Activated T-helper 2 cell treated with anti-CD3 and anti-CD28 coated beads, Interferon-gamma antibody, Interleukin-2, Interleukin-4, amounts not matched to agents 10 μg/mL and 5 μg/mL and 100 μg/mL, durations not matched to agents 14 hours and 24 hours and 36 hours (primary cell): ENCODE results near the gene CNTLN. TPM values are rescaled to one million over a fixed set of nuclear protein-coding genes. Genes with fewer than 3 reads are reported as not detected.
"Not testable (repeated sequence)": the region's sequence is repeated elsewhere in the genome, so short reads cannot be mapped to it uniquely, and the experiment has no call there.

Source experiments
- DNase-seq: peaks from one replicate; pipeline ENCODE4 v3.0.0; 2021; ENCODE audit warnings: low spot score
- H3K27ac Mint-ChIP-seq: one replicate; pipeline ENCODE4 v1.8.0; 2021; ENCODE audit warnings: mixed read lengths
- H3K27me3 Mint-ChIP-seq: one replicate; pipeline ENCODE4 v1.8.0; 2021; ENCODE audit warnings: low read depth, mixed read lengths
- H3K36me3 Mint-ChIP-seq: one replicate; pipeline ENCODE4 v1.8.0; 2021; ENCODE audit warnings: low read depth, mixed read lengths
- H3K4me1 Mint-ChIP-seq: one replicate; pipeline ENCODE4 v1.8.0; 2021; ENCODE audit warnings: low read depth, mixed read lengths
- H3K4me3 Mint-ChIP-seq: one replicate; pipeline ENCODE4 v1.8.0; 2021; ENCODE audit warnings: low read depth, mild to moderate bottlenecking, moderate library complexity, mixed read lengths
- H3K9me3 Mint-ChIP-seq: one replicate; pipeline ENCODE4 v1.8.0; 2021; ENCODE audit warnings: mixed read lengths
- intact Hi-C: fragments of 100-400 bp; cut with micrococcal nuclease; formaldehyde crosslinking; loops from one replicate; pipeline ENCODE4 v1.15.1; 2023
- total RNA-seq: library from RNA; stranded (reverse); gene quantifications from 2 replicates; pipeline ENCODE4 v1.2.3, GENCODE V29; 2022

CNTLN gene
- total RNA-seq, 1 donor from 2014 or later: 1.6 TPM

DNA sequence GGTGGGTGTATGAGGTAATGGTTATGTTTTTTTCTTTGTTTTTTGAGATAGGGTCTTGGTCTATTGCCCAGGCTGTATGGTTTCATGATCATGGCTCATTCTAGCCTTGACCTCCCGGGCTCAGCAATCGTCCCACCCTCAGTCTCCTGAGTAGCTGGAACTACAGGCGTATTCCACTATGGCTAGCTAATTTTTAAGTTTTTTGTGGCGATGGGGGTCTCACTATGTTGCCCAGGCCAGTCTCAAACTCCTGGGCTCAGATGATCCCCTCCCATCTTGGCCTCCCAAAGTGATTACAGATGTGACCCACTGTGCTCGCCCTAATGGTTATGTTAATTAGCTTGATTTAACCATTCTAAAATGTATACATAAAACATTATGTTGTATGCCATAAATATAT is 5.6 kb downstream of the CNTLN start:
- intact Hi-C loops: no loop called here
- DNase-seq: no peak
- Mint-ChIP-seq H3K9me3 (peaks cover 17% of the 10 kb centered on the region), H3K4me3 (no peak overlapping the region), H3K36me3 (no peaks in the 10 kb centered on the region), H3K4me1 (no peaks in the 10 kb centered on the region), H3K27ac (no peak overlapping the region), H3K27me3 (peaks cover 2% of the 10 kb centered on the region)

DNA sequence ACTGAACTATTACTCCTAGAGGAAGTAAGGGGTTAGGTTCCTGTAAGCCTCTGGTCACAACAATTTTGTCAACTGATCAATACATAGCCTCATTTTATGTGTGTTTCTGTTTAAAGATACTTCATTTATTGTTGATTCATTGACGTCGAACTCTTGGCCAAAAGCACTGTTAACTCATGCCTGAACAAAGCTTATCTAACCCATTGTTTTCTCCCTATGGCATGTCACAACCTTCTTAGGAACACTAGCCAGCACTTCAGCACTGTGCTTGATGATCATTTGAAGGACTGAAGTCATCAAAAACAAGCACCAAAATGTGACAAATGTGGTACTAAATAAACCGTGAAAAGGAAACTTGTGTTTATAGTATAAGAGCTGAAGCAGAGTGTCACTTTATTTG is 13.5 kb downstream of the CNTLN start:
- Mint-ChIP-seq H3K36me3 (peaks cover 3% of the 10 kb centered on the region), H3K4me3 (no peak overlapping the region), H3K27ac (no peak overlapping the region), H3K9me3 (peaks cover 35% of the 10 kb centered on the region), H3K4me1 (no peaks in the 10 kb centered on the region), H3K27me3 (no peaks in the 10 kb centered on the region)
- DNase-seq: no peak
- intact Hi-C loops: no loop called here

DNA sequence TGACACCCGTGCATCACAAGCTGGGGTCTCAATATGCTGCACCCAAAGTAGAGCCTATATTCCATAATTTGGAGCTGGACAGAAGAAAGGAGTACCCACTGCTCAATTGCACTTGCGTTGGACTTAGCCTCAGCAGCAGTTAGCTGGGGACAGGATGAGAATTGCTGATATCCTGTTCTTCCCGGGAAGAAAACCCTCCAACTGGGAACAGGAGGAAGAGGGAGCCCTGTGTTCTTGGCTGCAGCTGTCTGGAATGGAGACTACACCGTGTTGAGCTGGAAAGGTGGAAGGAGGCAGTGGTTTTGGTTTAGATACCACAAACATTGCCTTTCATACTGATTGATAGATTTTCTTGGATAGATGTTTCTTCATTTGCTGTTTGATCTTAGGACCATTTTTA is 24.6 kb downstream of the CNTLN start:
- H3K36me3 Mint-ChIP-seq: no peaks in the 10 kb centered on the region
- peaks cover 19% of the 10 kb centered on the region for H3K9me3 Mint-ChIP-seq
- H3K27me3 Mint-ChIP-seq: no peaks in the 10 kb centered on the region
- DNase-seq: no peak
- no peaks in the 10 kb centered on the region for H3K4me1 Mint-ChIP-seq
- no peak overlapping the region for H3K27ac Mint-ChIP-seq
- H3K4me3 Mint-ChIP-seq: no peak overlapping the region
- intact Hi-C loops: no loop called here

DNA sequence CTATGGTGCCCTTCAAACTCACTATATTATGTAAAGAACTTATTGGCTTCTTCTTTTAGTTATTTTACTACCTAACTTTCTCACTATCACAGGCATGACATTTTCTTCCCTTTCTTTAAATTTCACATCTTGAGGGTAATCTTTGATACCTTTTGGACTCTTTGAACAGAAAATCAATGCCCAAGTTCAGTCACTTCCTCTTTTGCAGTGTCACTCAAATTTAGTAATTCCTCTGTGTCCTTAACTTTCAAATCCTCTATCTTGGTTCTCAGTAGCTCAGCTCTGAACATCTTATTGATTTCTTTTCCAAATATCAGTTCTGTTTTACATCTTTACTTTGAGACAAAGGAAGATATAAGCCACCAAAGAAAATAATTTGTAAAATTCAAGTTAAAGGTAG is 25.5 kb downstream of the CNTLN start:
- H3K9me3 Mint-ChIP-seq: peaks cover 17% of the 10 kb centered on the region

DNA sequence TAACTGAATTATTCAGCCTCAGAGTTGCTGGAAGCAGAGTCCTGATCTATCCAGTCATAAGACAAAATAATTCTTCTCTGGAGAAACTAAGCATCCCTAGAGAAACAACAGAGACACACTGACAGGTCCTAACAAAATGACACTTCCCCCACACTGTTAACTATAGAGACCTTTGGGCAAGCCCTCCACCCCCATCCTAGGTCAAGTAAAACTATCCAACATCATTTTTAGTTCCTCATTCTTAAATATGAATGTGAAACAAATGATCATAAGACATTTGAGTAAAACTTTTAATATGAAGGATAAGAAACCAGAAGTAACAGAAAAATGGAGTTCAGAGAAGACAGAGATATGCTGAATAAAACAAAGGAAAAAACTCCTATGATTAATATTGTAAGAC is 30.9 kb downstream of the CNTLN start:
- no peak overlapping the region for H3K27ac Mint-ChIP-seq
- intact Hi-C loops: no loop called here
- H3K36me3 Mint-ChIP-seq: no peaks in the 10 kb centered on the region
- no peaks in the 10 kb centered on the region for H3K4me1 Mint-ChIP-seq
- peaks cover 21% of the 10 kb centered on the region for H3K9me3 Mint-ChIP-seq
- DNase-seq: no peak
- H3K27me3 Mint-ChIP-seq: no peaks in the 10 kb centered on the region
- no peak overlapping the region for H3K4me3 Mint-ChIP-seq

More for the DNA sequence above, 25.5 kb downstream of the CNTLN start:
- Mint-ChIP-seq H3K27me3 (no peaks in the 10 kb centered on the region), H3K36me3 (no peaks in the 10 kb centered on the region), H3K4me1 (no peaks in the 10 kb centered on the region), H3K27ac (no peak overlapping the region), H3K4me3 (no peak overlapping the region)
- intact Hi-C loops: no loop called here
- DNase-seq: no peak

DNA sequence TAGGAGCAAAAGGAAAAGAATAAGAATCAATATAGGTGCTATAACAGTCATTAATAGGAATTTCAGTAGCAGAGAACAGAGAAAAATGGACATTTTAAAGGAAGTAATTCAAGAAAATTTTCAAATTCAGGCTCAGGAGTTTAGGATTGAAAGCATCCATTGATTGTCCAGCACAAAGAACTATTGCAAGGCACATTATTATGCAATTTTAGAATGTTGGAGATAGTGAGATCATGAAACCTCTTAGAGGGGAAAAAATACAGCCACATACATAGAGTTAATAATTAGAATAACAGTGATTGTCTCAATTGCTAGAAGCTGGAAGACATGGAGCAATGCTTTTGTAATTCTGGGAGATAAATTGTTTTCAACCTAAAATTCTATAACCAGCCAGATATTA is 31.5 kb downstream of the CNTLN start:
- H3K4me3 Mint-ChIP-seq: no peak overlapping the region
- H3K27me3 Mint-ChIP-seq: no peaks in the 10 kb centered on the region
- H3K27ac Mint-ChIP-seq: no peak overlapping the region
- H3K4me1 Mint-ChIP-seq: no peaks in the 10 kb centered on the region
- no peaks in the 10 kb centered on the region for H3K36me3 Mint-ChIP-seq
- no peak for DNase-seq
- H3K9me3 Mint-ChIP-seq: peaks cover 24% of the 10 kb centered on the region
- intact Hi-C loops: no loop called here

DNA sequence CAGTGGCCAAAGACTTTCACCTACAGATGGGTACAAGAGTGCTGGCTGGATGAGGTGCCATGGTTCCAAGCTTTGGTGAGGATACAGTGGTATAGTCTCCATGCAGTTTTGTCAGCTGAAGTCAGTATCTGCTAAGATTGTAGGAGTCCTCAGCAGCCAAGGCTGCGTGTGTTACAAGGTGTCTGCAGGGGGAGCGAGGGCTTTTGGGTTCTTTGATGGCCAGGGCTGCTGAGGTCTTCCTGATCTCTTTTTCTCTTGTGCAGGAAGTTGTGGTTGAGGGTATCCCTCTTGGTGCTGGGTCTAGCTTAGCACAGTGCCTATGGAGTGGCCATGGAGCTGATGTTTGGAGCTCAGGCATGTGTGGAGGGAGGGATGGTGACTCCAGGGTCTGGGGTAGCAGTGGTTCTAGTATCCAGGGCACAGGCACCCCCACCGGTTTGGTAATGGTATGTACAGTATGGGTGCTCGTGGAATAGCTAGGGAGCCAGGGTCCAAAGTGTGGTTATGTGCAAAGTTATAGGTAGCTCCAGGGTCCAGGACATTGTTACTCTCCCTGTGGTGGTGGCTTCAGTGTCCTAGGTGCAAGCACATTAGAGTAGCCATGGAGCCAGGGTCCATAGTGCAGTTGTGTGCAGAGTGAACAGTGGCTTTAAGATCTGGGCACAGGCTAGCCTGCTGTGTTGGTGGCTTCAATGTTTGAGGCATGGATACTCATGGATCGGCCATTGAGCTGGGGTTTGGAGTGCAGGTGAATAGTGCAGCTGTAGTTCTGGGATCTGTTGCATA is 36.7 kb downstream of the CNTLN start:
- no peaks in the 10 kb centered on the region for H3K36me3 Mint-ChIP-seq
- no peak overlapping the region for H3K4me3 Mint-ChIP-seq
- no peaks in the 10 kb centered on the region for H3K27me3 Mint-ChIP-seq
- H3K4me1 Mint-ChIP-seq: no peaks in the 10 kb centered on the region
- no peak for DNase-seq
- intact Hi-C loops: no loop called here
- H3K27ac Mint-ChIP-seq: no peak overlapping the region
- peaks cover 25% of the 10 kb centered on the region for H3K9me3 Mint-ChIP-seq

DNA sequence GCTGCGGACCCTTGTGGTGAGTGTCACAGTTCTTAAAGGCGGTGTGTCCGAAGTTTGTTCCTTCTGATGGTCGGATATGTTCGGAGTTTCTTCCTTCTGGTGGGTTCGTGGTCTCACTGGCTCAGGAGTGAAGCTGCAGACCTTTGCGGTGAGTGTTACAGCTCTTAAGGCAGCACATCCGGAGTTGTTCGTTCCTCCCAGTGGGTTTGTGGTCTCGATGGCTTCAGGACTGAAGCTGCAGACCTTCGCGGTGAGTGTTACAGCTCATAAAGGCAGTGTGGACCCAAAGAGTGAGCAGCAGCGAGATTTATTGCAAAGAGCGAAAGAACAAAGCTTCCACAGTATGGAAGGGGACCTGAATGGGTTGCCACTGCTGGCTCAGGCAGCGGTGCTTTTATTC is 42.7 kb downstream of the CNTLN start:
- H3K27me3 Mint-ChIP-seq, H3K36me3 Mint-ChIP-seq, intact Hi-C loops, DNase-seq, H3K4me1 Mint-ChIP-seq, H3K27ac Mint-ChIP-seq, H3K4me3 Mint-ChIP-seq: not testable (repeated sequence)
- peaks cover 38% of the 10 kb centered on the region for H3K9me3 Mint-ChIP-seq

DNA sequence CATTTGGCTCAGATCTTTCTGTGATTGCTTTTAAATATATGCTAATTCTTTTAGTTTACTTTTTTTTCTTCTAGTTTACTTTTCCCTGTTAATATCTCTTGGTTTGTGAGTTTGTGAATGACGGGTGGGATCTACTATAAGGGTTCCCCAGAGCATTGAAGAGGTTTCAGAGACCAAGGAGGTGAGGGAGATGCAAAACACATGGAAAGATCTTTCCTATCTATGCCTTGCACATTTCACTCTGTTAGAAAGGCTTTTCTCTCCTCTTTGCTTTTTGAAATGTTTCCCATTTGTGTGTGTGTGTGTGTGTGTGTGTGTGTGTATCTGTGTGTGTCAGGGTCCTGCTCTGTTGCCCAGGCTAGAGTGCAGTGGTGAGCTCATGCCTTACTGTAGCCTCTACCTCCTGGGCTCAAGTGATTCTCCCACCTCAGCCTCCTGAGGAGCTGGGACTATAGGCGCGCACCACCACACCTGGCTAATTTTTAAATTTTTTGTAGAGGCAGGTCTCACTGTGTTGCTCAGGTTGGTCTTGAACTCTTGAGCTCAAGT is 50.7 kb downstream of the CNTLN start:
- Mint-ChIP-seq H3K4me3 (no peak overlapping the region), H3K36me3 (no peaks in the 10 kb centered on the region), H3K27ac (no peak overlapping the region), H3K27me3 (no peaks in the 10 kb centered on the region), H3K9me3 (peaks cover 20% of the 10 kb centered on the region), H3K4me1 (no peaks in the 10 kb centered on the region)
- DNase-seq: no peak
- intact Hi-C loops: no loop called here

DNA sequence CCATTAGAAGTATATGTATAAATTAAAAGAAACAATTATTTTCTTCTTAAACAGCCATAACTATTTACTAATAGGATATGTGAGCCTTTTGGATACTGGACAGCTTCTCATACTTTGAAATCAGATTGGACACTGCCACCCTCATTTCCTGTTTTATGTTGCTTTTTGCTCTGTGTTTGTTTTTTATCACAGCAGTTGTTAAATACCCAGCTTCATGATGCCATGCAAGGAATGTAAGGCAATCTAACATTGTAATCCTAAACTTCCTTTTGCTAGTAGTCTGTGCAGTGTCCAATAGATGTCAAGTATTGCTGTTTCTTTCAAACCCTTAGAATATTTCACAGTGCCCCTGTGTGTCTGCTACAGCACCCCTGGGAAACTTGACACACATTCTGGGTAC is 56.2 kb downstream of the CNTLN start:
- Mint-ChIP-seq H3K27me3 (no peaks in the 10 kb centered on the region), H3K27ac (no peak overlapping the region), H3K9me3 (peaks cover 4% of the 10 kb centered on the region), H3K36me3 (no peaks in the 10 kb centered on the region), H3K4me1 (no peaks in the 10 kb centered on the region), H3K4me3 (no peak overlapping the region)
- intact Hi-C loops: no loop called here
- DNase-seq: no peak

DNA sequence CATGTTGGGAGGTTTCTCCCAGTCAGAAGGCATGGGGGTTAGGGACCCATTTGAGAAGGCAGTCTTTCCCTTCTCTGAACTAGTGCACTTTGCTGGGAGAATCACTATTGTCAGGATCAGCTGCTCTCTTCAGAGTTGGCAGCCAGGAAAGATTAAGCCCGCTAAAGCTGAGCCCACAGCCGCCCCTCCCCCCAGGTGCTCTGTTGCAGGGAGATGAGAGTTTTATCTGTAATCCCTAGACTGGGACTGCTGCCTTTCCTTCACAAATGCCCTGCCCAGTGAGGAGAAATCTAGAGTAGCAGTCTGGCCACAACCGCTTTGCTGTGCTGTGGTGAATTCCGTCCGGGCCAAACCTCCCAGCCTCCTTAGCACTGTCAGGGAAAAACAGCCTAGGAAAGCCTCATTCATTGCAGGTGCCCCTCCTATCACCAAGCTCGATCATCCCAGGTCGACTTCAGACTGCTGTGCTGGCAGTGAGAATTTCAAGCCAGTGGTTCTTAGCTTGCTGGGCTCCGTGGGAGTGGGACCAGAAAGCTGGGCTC is 69.8 kb downstream of the CNTLN start:
- Mint-ChIP-seq H3K27ac (no peak overlapping the region), H3K4me3 (no peak overlapping the region), H3K27me3 (no peaks in the 10 kb centered on the region), H3K4me1 (no peaks in the 10 kb centered on the region), H3K36me3 (no peaks in the 10 kb centered on the region), H3K9me3 (peaks cover 70% of the 10 kb centered on the region)
- intact Hi-C loops: no loop called here
- no peak for DNase-seq

DNA sequence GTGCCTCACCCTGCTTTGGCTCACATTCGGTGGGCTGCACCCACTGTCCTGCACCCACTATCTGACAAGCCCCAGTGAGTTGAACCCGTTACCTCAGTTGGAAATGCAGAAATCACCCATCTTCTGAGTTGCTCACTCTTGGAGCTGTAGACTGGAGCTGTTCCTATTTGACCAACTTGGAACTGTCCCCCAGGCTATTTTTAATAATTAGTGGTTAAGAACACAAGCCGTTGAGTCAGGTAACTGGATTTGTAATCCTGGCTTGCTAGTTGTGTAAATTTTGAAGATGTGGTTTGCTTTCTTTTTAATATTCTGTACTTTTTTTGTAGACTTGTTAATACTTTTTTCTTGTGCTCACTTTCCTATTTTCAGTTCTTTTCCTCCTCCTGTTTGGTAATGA is 81.2 kb downstream of the CNTLN start:
- peaks cover 31% of the 10 kb centered on the region for H3K9me3 Mint-ChIP-seq
- no peaks in the 10 kb centered on the region for H3K4me1 Mint-ChIP-seq
- no peaks in the 10 kb centered on the region for H3K36me3 Mint-ChIP-seq
- no peak overlapping the region for H3K27ac Mint-ChIP-seq
- no peak for DNase-seq
- no peaks in the 10 kb centered on the region for H3K27me3 Mint-ChIP-seq
- intact Hi-C loops: no loop called here
- H3K4me3 Mint-ChIP-seq: no peak overlapping the region

DNA sequence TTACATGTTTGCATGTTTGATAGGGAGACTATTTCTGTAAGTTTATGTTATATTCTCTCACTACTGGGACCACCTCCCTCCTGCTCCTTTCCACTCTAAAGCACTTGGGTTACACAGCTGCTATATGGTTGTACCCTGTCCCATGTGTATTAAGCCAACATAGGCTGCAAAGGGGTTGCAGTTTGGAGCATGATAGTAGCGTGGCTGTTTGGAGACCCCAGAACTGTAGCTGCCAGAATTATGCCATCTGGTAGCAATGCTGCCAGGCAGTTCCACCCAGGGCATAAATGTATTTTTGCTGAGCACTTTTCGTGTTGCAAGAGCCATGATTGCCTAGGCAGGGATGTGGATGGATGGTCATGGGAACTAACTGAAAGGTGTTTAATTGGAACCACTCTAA is 81.8 kb downstream of the CNTLN start:
- Mint-ChIP-seq H3K36me3 (no peaks in the 10 kb centered on the region), H3K27ac (no peak overlapping the region), H3K4me3 (no peak overlapping the region), H3K4me1 (no peaks in the 10 kb centered on the region), H3K27me3 (no peaks in the 10 kb centered on the region), H3K9me3 (peaks cover 30% of the 10 kb centered on the region)
- intact Hi-C loops: no loop called here
- no peak for DNase-seq
